Liver (tissue), 9 donors: Measurements from ENCODE around the gene CRACR2A. TPM values are rescaled to one million over a fixed set of nuclear protein-coding genes. Genes with fewer than 3 reads are reported as not detected.

ENCODE experiments used
- DNase-seq: peaks from one replicate; pipeline ENCODE4 v3.0.0-alpha.2; 2017; ENCODE audit warnings: low spot score
- H3K27ac ChIP-seq, 2 donors: one replicate each; pipeline ENCODE4 v1.7.0; 2013; ENCODE audit warnings: inconsistent platforms in 2 of 2, low read length in 2 of 2, control low read depth in 1 of 2, low read depth in 1 of 2, mild to moderate bottlenecking in 1 of 2
- H3K27me3 ChIP-seq, 4 donors: one replicate each; pipeline versions ENCODE4 v1.6.1 to v1.7.0; 2013; ENCODE audit warnings: low read length in 3 of 4, inconsistent platforms in 1 of 4, mild to moderate bottlenecking in 1 of 4, moderate library complexity in 1 of 4; ENCODE audit not compliant: control insufficient read depth in 4 of 4, insufficient read depth in 4 of 4
- H3K36me3 ChIP-seq, 4 donors: one replicate each; pipeline versions ENCODE4 v1.6.1 to v1.7.0; 2013; ENCODE audit warnings: low read length in 3 of 4, mild to moderate bottlenecking in 3 of 4, low read depth in 1 of 4, moderate library complexity in 1 of 4; ENCODE audit not compliant: control insufficient read depth in 4 of 4, insufficient read depth in 3 of 4
- H3K4me1 ChIP-seq, 4 donors: one replicate each; pipeline versions ENCODE4 v1.6.1 to v1.7.0; 2013; ENCODE audit warnings: low read length in 3 of 4, mild to moderate bottlenecking in 3 of 4, moderate library complexity in 1 of 4; ENCODE audit not compliant: control insufficient read depth in 4 of 4, insufficient read depth in 4 of 4
- H3K4me3 ChIP-seq, 3 donors: one replicate each; pipeline versions ENCODE4 v1.6.1 to v1.7.0; 2013; ENCODE audit warnings: low read length in 3 of 3, control low read depth in 1 of 3, low read depth in 1 of 3, mild to moderate bottlenecking in 1 of 3
- H3K9ac ChIP-seq, 2 donors: one replicate each; pipeline ENCODE4 v1.7.0; 2013; ENCODE audit warnings: low read length in 2 of 2, mild to moderate bottlenecking in 2 of 2, moderate library complexity in 2 of 2, control low read depth in 1 of 2, low read depth in 1 of 2
- H3K9me3 ChIP-seq, 4 donors: one replicate each; pipeline versions ENCODE4 v1.6.1 to v1.7.0; 2013; ENCODE audit warnings: low read length in 3 of 4; ENCODE audit not compliant: control insufficient read depth in 4 of 4
- CTCF ChIP-seq: fragments of 150-350 bp; IDR thresholded peaks from 2 replicates; pipeline ENCODE4 v1.5.1; 2017; ENCODE audit warnings: improper control_type of control experiment, low read depth, low read length; ENCODE audit not compliant: missing input control
- EGR1 ChIP-seq, 2 donors: IDR thresholded peaks; 2 replicates each; pipeline ENCODE4 v1.6.1; 2016 to 2018; ENCODE audit warnings: antibody characterized with exemption in 2 of 2, low read depth in 2 of 2
- FOXA1 ChIP-seq: IDR thresholded peaks from 2 replicates; pipeline ENCODE4 v1.6.1; 2016; ENCODE audit warnings: antibody characterized with exemption
- FOXA2 ChIP-seq: IDR thresholded peaks from 2 replicates; pipeline ENCODE4 v1.6.1; 2016; ENCODE audit warnings: antibody characterized with exemption
- GABPA ChIP-seq, 2 donors: IDR thresholded peaks in 1 of 2; conservative IDR thresholded peaks in 1 of 2; 2 replicates each; pipeline ENCODE4 v1.6.1; 2016; ENCODE audit warnings: antibody characterized with exemption in 2 of 2, mild to moderate bottlenecking in 1 of 2, moderate library complexity in 1 of 2
- HNF4A ChIP-seq, 2 donors: conservative IDR thresholded peaks; 2 replicates each; pipeline ENCODE4 v1.6.1; 2016; ENCODE audit warnings: antibody characterized with exemption in 2 of 2, mild to moderate bottlenecking in 2 of 2
- HNF4G ChIP-seq: IDR thresholded peaks from 2 replicates; pipeline ENCODE4 v1.6.1; 2016; ENCODE audit warnings: antibody characterized with exemption
- JUND ChIP-seq, 2 donors: IDR thresholded peaks; 2 replicates each; pipeline ENCODE4 v1.6.1; 2016; ENCODE audit warnings: antibody characterized with exemption in 2 of 2
- MAX ChIP-seq: IDR thresholded peaks from 2 replicates; pipeline ENCODE4 v1.6.1; 2016; ENCODE audit warnings: antibody characterized with exemption
- NR2F2 ChIP-seq: IDR thresholded peaks from 2 replicates; pipeline ENCODE4 v1.6.1; 2016; ENCODE audit warnings: antibody characterized with exemption
- RAD21 ChIP-seq, 2 donors: IDR thresholded peaks; 2 replicates each; pipeline ENCODE4 v1.6.1; 2016; ENCODE audit warnings: antibody characterized with exemption in 2 of 2, mild to moderate bottlenecking in 2 of 2
- REST ChIP-seq: IDR thresholded peaks from 2 replicates; pipeline ENCODE4 v1.6.1; 2016; ENCODE audit warnings: antibody characterized with exemption, mild to moderate bottlenecking
- RXRA ChIP-seq, 2 donors: IDR thresholded peaks; 2 replicates each; pipeline ENCODE4 v1.6.1; 2017 to 2018; ENCODE audit warnings: antibody characterized with exemption in 2 of 2, mild to moderate bottlenecking in 1 of 2
- SP1 ChIP-seq: IDR thresholded peaks from 2 replicates; pipeline ENCODE4 v1.6.1; 2018; ENCODE audit warnings: antibody characterized with exemption, mild to moderate bottlenecking
- YY1 ChIP-seq: IDR thresholded peaks from 2 replicates; pipeline ENCODE4 v1.6.1; 2016; ENCODE audit warnings: antibody characterized with exemption, mild to moderate bottlenecking
- ZBTB33 ChIP-seq: IDR thresholded peaks from 2 replicates; pipeline ENCODE4 v1.6.1; 2016; ENCODE audit warnings: antibody characterized with exemption
- WGBS: extraction: QIAGEN DNeasy Blood & Tissue Kit; methylation state at CpG from one replicate; pipeline ENCODE4 v1.1.7; 2013; 5-methylcytosine and 5-hydroxymethylcytosine counted together
- polyA plus RNA-seq, 2 donors: library from polyadenylated mRNA; stranded (reverse) in 1 of 2; unstranded in 1 of 2; fragments of 200-250 nt in 1 of 2; fragments of >200 nt in 1 of 2; fragmentation: Nextera tagmentation in 1 of 2; extraction: Ambion mirVana in 1 of 2; gene quantifications; one replicate each; pipeline versions ENCODE4 v1.2.1 to v1.2.3, GENCODE V29; 2013 to 2015
- total RNA-seq, 2 donors: library from RNA; depleted of rRNA; stranded (reverse); fragments of >200 nt; gene quantifications; one replicate each; pipeline ENCODE4 v1.2.3, GENCODE V29; 2014
- donor health status: healthy.
- donor health status: healthy.
- donor health status: healthy.
- donor health status: healthy.
- donor health status: healthy.

Gene CRACR2A
- total and polyA plus RNA-seq, 4 donors = 0.33 to 4.2 (median 1.4) TPM

- DNase-seq = no peak
- 50% methylated on average over 4 of the region's 4 CpGs for WGBS
- no peak overlapping the region for H3K27ac ChIP-seq
- no peaks in the 10 kb centered on the region for H3K27me3 ChIP-seq
- H3K4me1 ChIP-seq = peaks cover 0 to 10% (median 0%) of the 10 kb centered on the region in 4 donors
- TF ChIP-seq SP1 = no peak
- no peak for TF ChIP-seq ZBTB33
- TF ChIP-seq MAX = no peak
- TF ChIP-seq JUND (IDR thresholded peaks at IDR 0.05) = no peak
- no peak for TF ChIP-seq HNF4A (conservative IDR thresholded peaks at IDR 0.05)
- TF ChIP-seq NR2F2 = no peak
- no peak for TF ChIP-seq YY1
- no peak for TF ChIP-seq CTCF
- no peak for TF ChIP-seq REST
- no peak for TF ChIP-seq RAD21 (IDR thresholded peaks at IDR 0.05)
- no peak for TF ChIP-seq EGR1 (IDR thresholded peaks at IDR 0.05; ENCODE audit: low read depth in 2 of 2)
- TF ChIP-seq FOXA1 = no peak
- TF ChIP-seq GABPA (IDR thresholded peaks at IDR 0.05 in 1 of 2, conservative IDR thresholded peaks at IDR 0.05 in 1 of 2) = no peak
- TF ChIP-seq HNF4G = no peak
- no peaks in the 10 kb centered on the region for H3K9me3 ChIP-seq
- H3K36me3 ChIP-seq = no peaks in the 10 kb centered on the region
- no peak overlapping the region for H3K4me3 ChIP-seq
- H3K9ac ChIP-seq = no peak overlapping the region
Observed at GRCh38 chr12:3772380-3772779, 19.5 kb upstream of the CRACR2A start.

GRCh38 chr12:3771853-3772252 is 18.9 kb upstream of the CRACR2A start:
- H3K27ac ChIP-seq = no peak overlapping the region
- H3K4me1 ChIP-seq = peaks cover 0 to 10% (median 0%) of the 10 kb centered on the region in 4 donors
- TF ChIP-seq NR2F2 (no peak), REST (no peak), HNF4G (no peak), FOXA2 (no peak), HNF4A (conservative IDR thresholded peaks at IDR 0.05) (no peak), RXRA (IDR thresholded peaks at IDR 0.05) (no peak), EGR1 (IDR thresholded peaks at IDR 0.05; ENCODE audit: low read depth in 2 of 2) (no peak), SP1 (no peak)
- H3K9me3 ChIP-seq = no peaks in the 10 kb centered on the region
- H3K4me3 ChIP-seq = no peak overlapping the region
- H3K36me3 ChIP-seq = no peaks in the 10 kb centered on the region
- no peak overlapping the region for H3K9ac ChIP-seq
- DNase-seq = no peak
- no peaks in the 10 kb centered on the region for H3K27me3 ChIP-seq
- WGBS = 35% methylated on average over 1 of the region's 1 CpG
